ENCODE results near the gene PLEKHN1. TPM values are rescaled to one million over a fixed set of nuclear protein-coding genes. Genes with fewer than 3 reads are reported as not detected.
A peak's percentile ranks its signal among the peaks of the same experiment; 100 is the strongest.

Gene PLEKHN1
- total RNA-seq, 6 experiments from 2014 or later: 0.11 to 2.4 (median 0.26) TPM; not detected in 1

- no peak for TF ChIP-seq POLR2A (IDR thresholded peaks at IDR 0.05)
- TF ChIP-seq, protein P1, sequence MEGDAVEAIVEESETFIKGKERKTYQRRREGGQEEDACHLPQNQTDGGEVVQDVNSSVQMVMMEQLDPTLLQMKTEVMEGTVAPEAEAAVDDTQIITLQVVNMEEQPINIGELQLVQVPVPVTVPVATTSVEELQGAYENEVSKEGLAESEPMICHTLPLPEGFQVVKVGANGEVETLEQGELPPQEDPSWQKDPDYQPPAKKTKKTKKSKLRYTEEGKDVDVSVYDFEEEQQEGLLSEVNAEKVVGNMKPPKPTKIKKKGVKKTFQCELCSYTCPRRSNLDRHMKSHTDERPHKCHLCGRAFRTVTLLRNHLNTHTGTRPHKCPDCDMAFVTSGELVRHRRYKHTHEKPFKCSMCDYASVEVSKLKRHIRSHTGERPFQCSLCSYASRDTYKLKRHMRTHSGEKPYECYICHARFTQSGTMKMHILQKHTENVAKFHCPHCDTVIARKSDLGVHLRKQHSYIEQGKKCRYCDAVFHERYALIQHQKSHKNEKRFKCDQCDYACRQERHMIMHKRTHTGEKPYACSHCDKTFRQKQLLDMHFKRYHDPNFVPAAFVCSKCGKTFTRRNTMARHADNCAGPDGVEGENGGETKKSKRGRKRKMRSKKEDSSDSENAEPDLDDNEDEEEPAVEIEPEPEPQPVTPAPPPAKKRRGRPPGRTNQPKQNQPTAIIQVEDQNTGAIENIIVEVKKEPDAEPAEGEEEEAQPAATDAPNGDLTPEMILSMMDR (IDR thresholded peaks at IDR 0.05): no peak
- Histone ChIP-seq H3K9me3 (no peaks in the 10 kb centered on the region), H3K36me3 (no peaks in the 10 kb centered on the region), H3K27me3 (no peaks in the 10 kb centered on the region), H3K27ac (no peak within 1 kb of the TSS), H3K4me1 (no peaks in the 10 kb centered on the region), H3K4me3 (no peak within 1 kb of the TSS)
- no CpG with 5 or more reads among the region's 28 CpGs for WGBS (ENCODE audit: insufficient coverage, low coverage, low lambda C conversion rate, missing lambda C conversion rate)
- peak in 1 of 3 donors; percentile 23 for DNase-seq
- no peak for ATAC-seq
- intact Hi-C loops (cut with DNase I): loop anchor here (2.0 to 10.0 kb wide), 2 partner anchors 83 kb away; no protein-coding TSS in a partner anchor
Observed at GRCh38 chr1:981955-982558, 15.8 kb downstream of the PLEKHN1 start, which contains the start of gene PERM1. Gene PERM1, minus strand, starts transcription at chr1:982093. Its CDS starts 1,064 bp downstream, at chr1:981029.

- intact Hi-C loops (cut with DNase I): loop anchor here (2.0 to 10.0 kb wide), 2 partner anchors 82 kb away; no protein-coding TSS in a partner anchor
- DNase-seq (peak in 1 of 3 donors; percentile 20), ATAC-seq (no peak)
- 62% methylated on average over 20 of the region's 43 CpGs for WGBS (ENCODE audit: insufficient coverage, low coverage, low lambda C conversion rate, missing lambda C conversion rate)
- Histone ChIP-seq H3K9me3 (no peaks in the 10 kb centered on the region), H3K27me3 (no peaks in the 10 kb centered on the region), H3K27ac (no peak overlapping the region), H3K4me1 (no peaks in the 10 kb centered on the region), H3K4me3 (no peak overlapping the region), H3K36me3 (no peaks in the 10 kb centered on the region)
- TF ChIP-seq POLR2A (IDR thresholded peaks at IDR 0.05): no peak
- TF ChIP-seq, protein P1 (IDR thresholded peaks at IDR 0.05): no peak
Observed at GRCh38 chr1:982765-983436, 16.6 kb downstream of the PLEKHN1 start.

GRCh38 chr1:983798-984475, 17.7 kb downstream of the PLEKHN1 start:
- ATAC-seq: peak; percentile 70 to 83 (median 78)

GRCh38 chr1:984476-984814, 18.2 kb downstream of the PLEKHN1 start:
- H3K27me3 ChIP-seq: no peaks in the 10 kb centered on the region
- H3K4me1 ChIP-seq: no peaks in the 10 kb centered on the region
- TF ChIP-seq, protein P1 (IDR thresholded peaks at IDR 0.05): peak in 2 of 4 donors; percentile 3 to 5
- TF ChIP-seq POLR2A (IDR thresholded peaks at IDR 0.05): no peak
- no peaks in the 10 kb centered on the region for H3K9me3 ChIP-seq
- DNase-seq (no peak), ATAC-seq (no peak)
- no peak overlapping the region for H3K27ac ChIP-seq
- 19% methylated on average over 9 of the region's 12 CpGs for WGBS (ENCODE audit: insufficient coverage, low coverage, low lambda C conversion rate, missing lambda C conversion rate)
- H3K36me3 ChIP-seq: no peaks in the 10 kb centered on the region
- intact Hi-C loops (cut with DNase I): loop anchor here in 1 of 2 donors (10.0 kb wide), 1 partner anchor 80 kb away; no protein-coding TSS in a partner anchor
- H3K4me3 ChIP-seq: no peak overlapping the region

More at GRCh38 chr1:983798-984475, 17.7 kb downstream of the PLEKHN1 start:
- 11% methylated on average over 16 of the region's 29 CpGs for WGBS (ENCODE audit: insufficient coverage, low coverage, low lambda C conversion rate, missing lambda C conversion rate)
- H3K4me1 ChIP-seq: no peaks in the 10 kb centered on the region
- no peaks in the 10 kb centered on the region for H3K36me3 ChIP-seq
- DNase-seq: peak in 1 of 3 donors; percentile 54
- H3K27me3 ChIP-seq: no peaks in the 10 kb centered on the region
- no peaks in the 10 kb centered on the region for H3K9me3 ChIP-seq
- TF ChIP-seq POLR2A (IDR thresholded peaks at IDR 0.05): no peak
- TF ChIP-seq, protein P1 (IDR thresholded peaks at IDR 0.05): peak; percentile 50 to 97 (median 88)
- no peak overlapping the region for H3K4me3 ChIP-seq
- no peak overlapping the region for H3K27ac ChIP-seq
- intact Hi-C loops (cut with DNase I): loop anchor here (2.0 to 10.0 kb wide), 2 partner anchors 81 kb away; no protein-coding TSS in a partner anchor

All from right lobe of liver (tissue), 6 donors.